ENCODE data around the gene CHRNA5.

Gene CHRNA5

DNA sequence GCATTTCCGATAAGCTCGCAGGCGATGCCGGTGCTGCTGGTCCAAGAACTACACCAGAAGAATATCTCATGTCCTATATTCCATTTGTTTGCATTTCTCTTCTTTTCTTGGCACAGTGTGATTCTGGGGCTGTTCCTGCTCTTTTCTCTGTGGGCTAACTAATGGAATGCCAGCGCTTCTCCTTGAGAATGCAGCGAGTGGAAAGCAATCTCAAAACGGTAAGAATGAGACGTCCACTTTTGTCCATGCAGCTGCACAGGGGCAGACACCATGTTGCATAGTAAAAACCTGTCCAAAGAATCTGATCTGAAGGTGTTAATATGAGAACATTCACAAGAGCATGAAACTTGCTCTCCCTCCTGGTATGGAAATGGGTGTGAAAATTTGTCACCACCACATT, 62.0 kb downstream of the CHRNA5 start:
- TF ChIP-seq, protein P1, sequence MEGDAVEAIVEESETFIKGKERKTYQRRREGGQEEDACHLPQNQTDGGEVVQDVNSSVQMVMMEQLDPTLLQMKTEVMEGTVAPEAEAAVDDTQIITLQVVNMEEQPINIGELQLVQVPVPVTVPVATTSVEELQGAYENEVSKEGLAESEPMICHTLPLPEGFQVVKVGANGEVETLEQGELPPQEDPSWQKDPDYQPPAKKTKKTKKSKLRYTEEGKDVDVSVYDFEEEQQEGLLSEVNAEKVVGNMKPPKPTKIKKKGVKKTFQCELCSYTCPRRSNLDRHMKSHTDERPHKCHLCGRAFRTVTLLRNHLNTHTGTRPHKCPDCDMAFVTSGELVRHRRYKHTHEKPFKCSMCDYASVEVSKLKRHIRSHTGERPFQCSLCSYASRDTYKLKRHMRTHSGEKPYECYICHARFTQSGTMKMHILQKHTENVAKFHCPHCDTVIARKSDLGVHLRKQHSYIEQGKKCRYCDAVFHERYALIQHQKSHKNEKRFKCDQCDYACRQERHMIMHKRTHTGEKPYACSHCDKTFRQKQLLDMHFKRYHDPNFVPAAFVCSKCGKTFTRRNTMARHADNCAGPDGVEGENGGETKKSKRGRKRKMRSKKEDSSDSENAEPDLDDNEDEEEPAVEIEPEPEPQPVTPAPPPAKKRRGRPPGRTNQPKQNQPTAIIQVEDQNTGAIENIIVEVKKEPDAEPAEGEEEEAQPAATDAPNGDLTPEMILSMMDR (IDR thresholded peaks at IDR 0.05; ENCODE audit: low read depth, low read length), result no peak

GRCh38 chr15:78628227-78628626, 62.9 kb downstream of the CHRNA5 start:
- DNase-seq (ENCODE audit: extremely low read depth, low read depth), result no peak
- TF ChIP-seq, protein P1 (IDR thresholded peaks at IDR 0.05; ENCODE audit: low read depth, low read length), result no peak

More for the DNA sequence above, 62.0 kb downstream of the CHRNA5 start:
- no peak for DNase-seq (ENCODE audit: extremely low read depth, low read depth)

GRCh38 chr15:78629031-78629715, 63.9 kb downstream of the CHRNA5 start:
- no peak for DNase-seq (ENCODE audit: extremely low read depth, low read depth)
- TF ChIP-seq, protein P1 (IDR thresholded peaks at IDR 0.05; ENCODE audit: low read depth, low read length), result no peak

DNA sequence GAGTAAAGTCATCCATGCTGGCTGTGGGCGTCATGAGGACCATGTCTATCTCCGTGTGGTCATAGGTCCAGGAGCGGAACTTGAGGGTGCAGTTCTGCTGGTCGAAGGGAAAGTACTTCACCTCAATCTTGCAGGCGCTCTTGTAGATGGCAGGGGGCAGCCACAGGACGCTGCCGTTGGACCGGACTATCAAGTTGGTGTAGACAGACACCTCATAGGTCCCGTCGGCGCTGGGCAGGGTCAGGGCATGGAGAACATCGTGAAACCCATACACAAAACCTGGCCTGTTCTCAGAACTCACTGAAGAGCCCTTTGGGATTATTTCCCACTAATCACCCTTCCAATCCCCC, 64.4 kb downstream of the CHRNA5 start:
- DNase-seq (ENCODE audit: extremely low read depth, low read depth), result no peak
- TF ChIP-seq, protein P1 (IDR thresholded peaks at IDR 0.05; ENCODE audit: low read depth, low read length), result no peak

GRCh38 chr15:78630886-78631633, 65.7 kb downstream of the CHRNA5 start:
- TF ChIP-seq, protein P1 (IDR thresholded peaks at IDR 0.05; ENCODE audit: low read depth, low read length), result no peak
- DNase-seq (ENCODE audit: extremely low read depth, low read depth), result no peak

DNA sequence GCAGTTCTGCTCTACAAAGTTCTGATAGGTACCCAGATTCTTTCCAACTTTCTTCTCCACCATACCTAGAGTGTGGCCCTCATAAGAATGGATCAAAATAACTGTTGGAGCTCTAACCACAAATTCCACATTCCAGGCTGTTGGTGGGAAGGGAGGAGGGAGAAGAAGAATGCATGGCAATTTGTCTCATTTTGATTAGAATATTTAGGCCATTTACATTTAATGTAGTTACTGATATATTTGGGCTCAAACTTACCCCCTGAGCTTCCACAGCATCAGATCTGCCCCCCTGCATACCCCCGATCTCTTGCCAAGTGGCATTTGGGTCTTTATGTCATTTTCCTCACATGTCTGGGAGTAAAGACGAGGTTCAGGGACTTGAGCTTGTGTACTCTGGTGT, 68.0 kb downstream of the CHRNA5 start:
- TF ChIP-seq, protein P1 (IDR thresholded peaks at IDR 0.05; ENCODE audit: low read depth, low read length), result no peak
- DNase-seq (ENCODE audit: extremely low read depth, low read depth), result no peak
